OCI-LY1 (cell line): Measurements from ENCODE around the gene FILIP1L.

ENCODE experiments used
- H2AFZ ChIP-seq: fragments of 200-600 bp; sonication (generic), shearing (Covaris generic); 2 replicates; pipeline ENCODE4 v1.6.0; 2014; ENCODE audit warnings: antibody characterized with exemption, mild to moderate bottlenecking, low read length
- H3F3A ChIP-seq: fragments of 200-600 bp; sonication (generic), shearing (Covaris generic); 2 replicates; pipeline ENCODE4 v1.6.0; 2014; ENCODE audit warnings: mild to moderate bottlenecking, antibody characterized with exemption, low read length, moderate library complexity; ENCODE audit not compliant: insufficient read depth
- H3K27ac ChIP-seq: fragments of 200-600 bp; sonication (generic); 2 replicates; pipeline ENCODE4 v1.5.1; 2014; ENCODE audit warnings: low read length, mixed run types, mild to moderate bottlenecking, low read depth; ENCODE audit not compliant: poor library complexity, severe bottlenecking
- H3K27me3 ChIP-seq: fragments of 200-600 bp; sonication (generic); 2 replicates; pipeline ENCODE4 v1.6.0; 2014; ENCODE audit warnings: antibody characterized with exemption, mild to moderate bottlenecking, low read length, moderate library complexity; ENCODE audit not compliant: insufficient read depth
- H3K36me3 ChIP-seq: fragments of 200-600 bp; sonication (generic); 2 replicates; pipeline ENCODE4 v1.6.1; 2014; ENCODE audit warnings: mild to moderate bottlenecking, antibody characterized with exemption, low read length, moderate library complexity, mixed read lengths; ENCODE audit not compliant: insufficient read depth
- H3K4me1 ChIP-seq: fragments of 200-600 bp; sonication (generic); 2 replicates; pipeline ENCODE4 v1.5.1; 2014; ENCODE audit warnings: mild to moderate bottlenecking, low read length, moderate library complexity; ENCODE audit not compliant: insufficient read depth, severe bottlenecking
- H3K4me2 ChIP-seq: fragments of 200-600 bp; sonication (generic), shearing (Covaris generic); 2 replicates; pipeline ENCODE4 v1.6.1; 2014; ENCODE audit warnings: low read length
- H3K4me3 ChIP-seq: fragments of 200-600 bp; sonication (generic); 2 replicates; pipeline ENCODE4 v1.5.1; 2014; ENCODE audit warnings: low read length, low read depth, mild to moderate bottlenecking, mixed read lengths; ENCODE audit not compliant: poor library complexity, severe bottlenecking
- H3K79me2 ChIP-seq: fragments of 200-600 bp; shearing (Covaris generic); 2 replicates; pipeline ENCODE4 v1.6.1; 2016; ENCODE audit warnings: mixed run types, low read length, mixed read lengths; ENCODE audit not compliant: insufficient read depth
- H3K9ac ChIP-seq: fragments of 200-600 bp; sonication (generic), shearing (Covaris generic); 2 replicates; pipeline ENCODE4 v1.6.1; 2014; ENCODE audit warnings: mild to moderate bottlenecking, low read length, mixed read lengths
- H3K9me2 ChIP-seq: fragments of 200-600 bp; sonication (generic), shearing (Covaris generic); 2 replicates; pipeline ENCODE4 v1.6.1; 2014; ENCODE audit warnings: low read depth, mild to moderate bottlenecking, low read length, mixed read lengths
- H3K9me3 ChIP-seq: fragments of 200-600 bp; shearing (Covaris generic); 2 replicates; pipeline ENCODE4 v1.6.1; 2014; ENCODE audit warnings: low read length, mixed read lengths
- H4K20me1 ChIP-seq: fragments of 200-600 bp; sonication (generic), shearing (Covaris generic); 2 replicates; pipeline ENCODE4 v1.6.0; 2016; ENCODE audit warnings: mild to moderate bottlenecking, low read length; ENCODE audit not compliant: insufficient read depth
- CTCF ChIP-seq: fragments of 200-600 bp; sonication (generic), shearing (Covaris generic); IDR thresholded peaks from 2 replicates; pipeline ENCODE4 v1.5.1; 2017; ENCODE audit warnings: mild to moderate bottlenecking, antibody characterized with exemption, low read length, moderate library complexity, mixed read lengths
- EZH2 ChIP-seq: fragments of 200-600 bp; sonication (generic), shearing (Covaris generic); IDR thresholded peaks from 2 replicates; pipeline ENCODE4 v1.8.0; 2017; ENCODE audit warnings: borderline replicate concordance, mixed run types, mild to moderate bottlenecking, antibody characterized with exemption, low read length, moderate library complexity, mixed read lengths

Gene FILIP1L

DNA sequence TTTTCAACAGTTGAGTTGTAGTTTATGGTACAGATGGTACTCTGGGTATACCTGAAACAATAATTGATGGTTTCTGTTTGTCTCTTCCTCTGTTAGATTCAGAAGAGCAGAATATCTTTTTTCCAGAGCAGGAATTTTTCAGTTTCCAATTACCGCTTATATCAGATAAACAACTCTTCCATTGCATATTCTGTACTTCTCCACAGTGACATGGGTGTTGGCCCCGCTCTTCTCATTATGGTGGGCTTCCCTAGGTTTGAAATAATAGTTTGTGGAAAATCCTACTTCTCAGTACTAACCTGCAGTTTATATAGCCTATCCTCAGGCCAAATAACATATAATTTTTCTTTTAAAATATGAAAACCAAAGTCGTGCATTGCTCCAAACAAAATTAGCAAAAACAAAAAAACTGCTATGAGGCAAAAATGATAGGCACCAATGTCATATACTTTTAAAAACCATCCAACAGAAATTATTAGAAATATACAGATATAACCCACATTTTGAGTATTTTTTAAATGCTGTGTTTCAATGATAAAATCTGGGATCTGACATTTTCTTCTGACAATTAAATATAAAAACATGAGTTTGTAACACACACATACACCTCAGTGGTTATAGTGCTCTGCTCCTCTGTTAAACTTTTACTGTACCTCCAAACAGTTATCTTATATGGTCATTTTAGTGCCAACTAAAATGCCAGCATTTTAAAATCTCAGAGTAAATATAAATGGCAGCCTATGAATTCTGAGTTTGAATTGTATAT, 239.9 kb downstream of the FILIP1L start:
- Histone ChIP-seq H3K4me1 (peaks cover 15% of the 10 kb centered on the region), H3K36me3 (no peaks in the 10 kb centered on the region), H3F3A (no peaks in the 10 kb centered on the region), H3K9me2 (no peaks in the 10 kb centered on the region), H4K20me1 (no peaks in the 10 kb centered on the region), H3K27me3 (no peaks in the 10 kb centered on the region), H3K27ac (no peak overlapping the region), H3K4me2 (peak overlapping the region; percentile 93; the same call in 1 of the 2 replicates), H3K9ac (no peak overlapping the region), H3K9me3 (no peaks in the 10 kb centered on the region), H3K4me3 (no peak overlapping the region), H2AFZ (no peak overlapping the region), H3K79me2 (no peaks in the 10 kb centered on the region)
- TF ChIP-seq CTCF, result no peak
- TF ChIP-seq EZH2, result no peak

GRCh38 chr3:99873269-99874102, 240.8 kb downstream of the FILIP1L start:
- no peak overlapping the region for H3K4me3 ChIP-seq
- H3K4me1 ChIP-seq, result peaks cover 15% of the 10 kb centered on the region
- no peak overlapping the region for H2AFZ ChIP-seq
- H3K9me2 ChIP-seq, result no peaks in the 10 kb centered on the region
- no peak overlapping the region for H3K27ac ChIP-seq
- no peaks in the 10 kb centered on the region for H3K79me2 ChIP-seq
- H3K27me3 ChIP-seq, result no peaks in the 10 kb centered on the region
- H3K4me2 ChIP-seq, result no peak overlapping the region
- TF ChIP-seq CTCF (no peak), EZH2 (no peak)
- no peaks in the 10 kb centered on the region for H3K36me3 ChIP-seq
- H3K9me3 ChIP-seq, result no peaks in the 10 kb centered on the region
- H3K9ac ChIP-seq, result no peak overlapping the region
- no peaks in the 10 kb centered on the region for H3F3A ChIP-seq
- no peaks in the 10 kb centered on the region for H4K20me1 ChIP-seq

DNA sequence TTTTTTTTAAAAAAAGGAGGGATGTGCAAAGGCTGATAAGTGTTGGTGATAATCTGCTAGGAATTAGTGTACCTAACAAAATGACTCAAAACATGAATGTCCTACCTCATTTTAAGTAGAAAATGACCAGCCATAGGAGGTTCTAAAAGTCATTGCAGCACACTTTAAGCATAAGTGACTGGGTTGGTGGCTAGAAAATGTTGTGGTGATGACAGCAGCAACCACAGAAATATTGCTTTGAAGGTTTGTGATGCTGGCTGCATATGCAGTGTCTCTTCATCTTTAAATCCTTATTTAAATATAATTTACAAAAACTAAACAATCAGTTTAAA, 241.4 kb downstream of the FILIP1L start:
- Histone ChIP-seq H4K20me1 (no peaks in the 10 kb centered on the region), H3K36me3 (no peaks in the 10 kb centered on the region), H3K4me1 (peaks cover 15% of the 10 kb centered on the region), H3K9ac (no peak overlapping the region), H3K79me2 (no peaks in the 10 kb centered on the region), H3K27me3 (no peaks in the 10 kb centered on the region), H3F3A (no peaks in the 10 kb centered on the region), H3K9me3 (no peaks in the 10 kb centered on the region), H3K27ac (no peak overlapping the region), H3K4me3 (no peak overlapping the region), H2AFZ (no peak overlapping the region), H3K9me2 (no peaks in the 10 kb centered on the region), H3K4me2 (no peak overlapping the region)
- TF ChIP-seq CTCF, result no peak
- TF ChIP-seq EZH2, result no peak
